ENCODE data around the gene BOLL.
"Not testable (repeated sequence)": the region's sequence is repeated elsewhere in the genome, so short reads cannot be mapped to it uniquely, and the experiment has no call there.

Gene BOLL

GRCh38 chr2:197795277-197795676 lies 10.2 kb upstream of the BOLL start:
- no peak for DNase-seq

- no peak for DNase-seq
These were observed 8.3 kb upstream of the BOLL start for GRCh38 chr2:197793456-197793855.

- peak; percentile 85 for DNase-seq
These were observed 1.1 kb upstream of the BOLL start for GRCh38 chr2:197786010-197786877.

- DNase-seq = no peak
These were observed 3.0 kb downstream of the BOLL start for GRCh38 chr2:197782126-197782525.

GRCh38 chr2:197779261-197779660 lies 5.9 kb downstream of the BOLL start:
- no peak for DNase-seq

- DNase-seq = no peak
These were observed 7.2 kb downstream of the BOLL start for GRCh38 chr2:197777823-197778407.

- no peak for DNase-seq
These were observed 24.8 kb downstream of the BOLL start for GRCh38 chr2:197760293-197760657.

GRCh38 chr2:197759625-197760292 lies 25.4 kb downstream of the BOLL start:
- DNase-seq = no peak

- DNase-seq = no peak
These were observed 26.1 kb downstream of the BOLL start for GRCh38 chr2:197759013-197759412.

GRCh38 chr2:197740200-197740599 lies 44.9 kb downstream of the BOLL start:
- DNase-seq = no peak

GRCh38 chr2:197728555-197729544 lies 56.3 kb downstream of the BOLL start:
- not testable (repeated sequence) for DNase-seq

- no peak for DNase-seq
These were observed 58.1 kb downstream of the BOLL start for GRCh38 chr2:197727011-197727410.

GRCh38 chr2:197717863-197718262 lies 67.3 kb downstream of the BOLL start:
- DNase-seq = no peak

GRCh38 chr2:197713271-197713670 lies 71.8 kb downstream of the BOLL start:
- no peak for DNase-seq

- DNase-seq = no peak
These were observed 73.5 kb downstream of the BOLL start for GRCh38 chr2:197711578-197711977.

GRCh38 chr2:197710424-197711042 lies 74.6 kb downstream of the BOLL start:
- no peak for DNase-seq

- DNase-seq = not testable (repeated sequence)
These were observed 76.0 kb downstream of the BOLL start for GRCh38 chr2:197709140-197709539.

GRCh38 chr2:197708331-197708730 lies 76.8 kb downstream of the BOLL start:
- DNase-seq = no peak

- DNase-seq = no peak
These were observed 77.6 kb downstream of the BOLL start for GRCh38 chr2:197707316-197708213.

- DNase-seq = no peak
These were observed 78.3 kb downstream of the BOLL start for GRCh38 chr2:197706839-197707207.

All from activated CD8-positive, alpha-beta memory T cell treated with anti-CD3 and anti-CD28 coated beads for 24 hours (primary cell).